HG02763 (cell line): ENCODE results near the gene CCKAR.
"Not testable (repeated sequence)": the region's sequence is repeated elsewhere in the genome, so short reads cannot be mapped to it uniquely, and the experiment has no call there.

ENCODE experiments used
- ATAC-seq: cut with Tn5 transposase; IDR thresholded peaks from one replicate; pipeline ENCODE4 v1.9.1; 2021; ENCODE audit warnings: mild to moderate bottlenecking, moderate library complexity; ENCODE audit not compliant: unreplicated experiment

CCKAR gene, protein sequence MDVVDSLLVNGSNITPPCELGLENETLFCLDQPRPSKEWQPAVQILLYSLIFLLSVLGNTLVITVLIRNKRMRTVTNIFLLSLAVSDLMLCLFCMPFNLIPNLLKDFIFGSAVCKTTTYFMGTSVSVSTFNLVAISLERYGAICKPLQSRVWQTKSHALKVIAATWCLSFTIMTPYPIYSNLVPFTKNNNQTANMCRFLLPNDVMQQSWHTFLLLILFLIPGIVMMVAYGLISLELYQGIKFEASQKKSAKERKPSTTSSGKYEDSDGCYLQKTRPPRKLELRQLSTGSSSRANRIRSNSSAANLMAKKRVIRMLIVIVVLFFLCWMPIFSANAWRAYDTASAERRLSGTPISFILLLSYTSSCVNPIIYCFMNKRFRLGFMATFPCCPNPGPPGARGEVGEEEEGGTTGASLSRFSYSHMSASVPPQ

DNA sequence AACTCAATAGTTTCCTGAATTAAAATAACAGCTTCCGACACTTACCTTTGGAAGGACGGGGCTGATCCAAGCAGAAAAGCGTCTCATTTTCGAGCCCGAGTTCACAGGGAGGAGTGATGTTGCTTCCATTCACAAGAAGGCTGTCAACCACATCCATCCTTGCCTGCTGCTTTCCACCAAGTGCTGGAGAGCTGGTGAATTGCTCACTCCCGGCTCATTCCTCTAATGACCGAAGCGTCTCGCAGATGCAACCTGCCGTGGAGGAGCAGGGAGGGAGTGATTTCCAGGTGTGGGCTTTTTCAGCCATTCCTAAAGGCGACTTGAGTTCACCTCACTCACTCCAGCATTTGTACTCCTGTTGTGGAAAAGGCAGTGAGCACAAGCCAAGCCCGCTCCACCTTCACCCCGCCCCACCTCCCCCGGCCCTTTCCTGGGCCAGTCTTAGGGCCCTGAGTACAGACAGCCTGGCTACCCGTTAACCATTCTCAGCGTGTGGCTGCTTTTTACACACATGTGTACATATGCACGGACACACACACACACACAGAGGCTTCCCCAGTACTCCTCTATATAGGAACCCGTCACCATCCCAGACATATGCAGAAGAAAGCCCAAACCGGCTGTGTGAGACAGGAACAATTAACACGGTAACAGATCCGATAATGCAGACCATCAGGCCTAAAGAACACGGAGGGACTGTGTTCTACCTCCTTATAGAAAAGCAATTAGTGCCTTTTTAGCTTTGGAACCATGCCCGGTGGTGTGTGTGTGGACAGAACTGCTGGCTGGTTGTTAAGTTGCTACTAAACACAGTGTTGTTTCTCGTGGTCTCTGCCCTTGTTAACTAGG is at the start of gene CCKAR:
CCKAR (minus strand) TSS at position 374 of the 849 bp plus-strand sequence; CDS start at position 157, 217 bp downstream.
- no peak for ATAC-seq

DNA sequence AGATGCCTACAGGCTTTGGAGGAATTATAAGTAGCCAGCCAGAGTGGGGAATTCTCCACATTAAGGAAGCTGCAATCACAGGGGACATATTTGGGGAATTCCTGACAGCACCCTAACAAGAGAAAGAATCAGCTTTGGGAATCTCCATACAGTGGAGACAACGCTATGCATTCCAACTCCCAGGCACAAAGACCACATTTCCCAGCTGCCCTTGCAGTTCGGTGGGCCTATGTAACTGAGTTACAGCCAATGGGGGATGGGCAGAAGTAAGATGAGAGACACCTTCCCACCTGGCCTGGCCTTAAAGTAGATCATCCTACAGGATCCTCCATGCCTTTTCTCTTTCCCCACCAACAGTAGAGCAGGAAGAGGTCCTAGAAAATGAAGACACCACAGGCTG is 43.4 kb upstream of the CCKAR start:
- no peak for ATAC-seq

DNA sequence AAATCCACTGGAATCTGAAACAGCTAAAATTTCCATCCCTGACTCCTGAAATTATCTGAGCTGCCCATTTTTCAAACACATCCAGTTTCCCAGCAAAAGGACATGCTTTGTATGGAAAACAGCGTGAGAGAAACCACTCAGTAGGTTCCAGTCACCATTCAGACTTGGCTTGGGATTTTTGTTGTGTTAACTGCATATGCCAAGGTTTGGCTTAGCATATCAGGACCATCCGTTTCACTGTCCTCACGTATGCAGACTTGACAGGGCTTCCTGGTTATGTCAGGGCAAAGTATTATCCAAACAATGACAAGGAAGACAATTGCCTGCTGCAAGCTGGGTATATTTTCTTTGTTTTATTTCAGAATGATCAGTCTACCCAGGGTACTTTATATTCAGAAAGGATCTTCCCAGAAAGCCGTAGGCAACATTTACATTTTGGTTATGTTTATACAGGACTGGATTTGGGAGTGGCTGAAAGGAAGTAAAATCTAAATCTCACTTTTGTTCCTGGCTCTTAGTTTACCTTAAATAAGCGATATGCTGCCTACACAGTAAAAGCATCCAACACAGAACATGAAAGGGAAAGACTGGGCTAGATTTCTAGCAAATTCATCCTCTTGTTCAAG is 41.3 kb upstream of the CCKAR start:
- no peak for ATAC-seq

DNA sequence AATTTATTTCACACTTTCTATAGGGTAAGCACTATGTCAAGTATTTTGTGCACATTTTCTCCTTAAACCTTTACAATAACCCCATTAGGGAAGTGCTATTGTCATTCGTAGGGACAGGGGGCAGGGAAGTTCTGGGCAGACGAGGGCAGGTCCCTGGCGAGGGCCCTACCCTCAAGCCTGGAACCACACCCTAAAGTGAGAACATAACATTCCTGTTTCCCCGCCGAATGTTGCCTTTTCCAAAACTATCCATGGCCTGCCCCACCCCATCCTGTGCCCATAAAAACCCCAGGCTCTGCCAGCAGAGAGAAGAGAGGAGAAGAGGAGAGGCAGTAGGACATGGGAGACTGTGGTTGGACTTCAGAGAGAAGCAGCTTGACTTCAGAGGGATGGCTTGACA is 39.8 kb upstream of the CCKAR start:
- ATAC-seq = no peak

DNA sequence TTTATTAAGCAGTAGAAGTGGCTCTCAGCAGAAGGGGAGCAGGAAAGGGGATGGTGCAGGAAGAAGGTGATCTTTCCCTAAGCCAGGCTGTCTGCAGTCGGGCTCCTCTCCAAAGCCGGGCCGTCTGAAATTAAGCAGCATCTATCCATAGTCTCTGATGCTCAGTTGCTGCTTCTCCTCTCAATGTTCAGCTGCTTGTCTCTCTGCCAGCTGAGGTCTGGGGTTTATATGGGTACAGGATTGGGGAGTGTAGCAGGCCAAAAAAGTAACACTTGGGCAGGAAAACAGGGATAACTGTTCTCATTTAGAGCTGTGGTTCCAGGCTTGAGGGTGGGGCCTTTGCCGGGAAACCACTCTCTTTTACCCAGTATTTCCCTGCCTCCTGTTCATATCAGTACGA is 39.2 kb upstream of the CCKAR start:
- no peak for ATAC-seq

DNA sequence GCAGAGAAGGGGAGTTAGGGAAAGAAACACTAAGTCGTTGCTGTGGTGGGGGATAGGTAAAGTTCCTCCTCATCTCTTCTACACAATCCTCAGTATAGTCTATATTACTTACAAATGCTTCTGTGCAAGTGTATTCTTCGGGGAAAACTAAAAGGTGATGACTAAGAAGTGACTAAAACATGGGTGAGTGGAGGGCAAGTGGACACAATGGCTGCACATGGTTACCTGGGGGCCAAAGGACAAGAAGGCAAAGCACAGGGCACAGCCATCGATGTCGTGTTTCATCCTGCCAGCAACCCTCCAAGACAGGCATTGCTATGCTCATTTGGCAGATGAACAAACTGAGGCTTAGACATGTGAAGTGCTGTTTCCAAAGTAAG is 35.5 kb upstream of the CCKAR start:
- ATAC-seq = no peak

DNA sequence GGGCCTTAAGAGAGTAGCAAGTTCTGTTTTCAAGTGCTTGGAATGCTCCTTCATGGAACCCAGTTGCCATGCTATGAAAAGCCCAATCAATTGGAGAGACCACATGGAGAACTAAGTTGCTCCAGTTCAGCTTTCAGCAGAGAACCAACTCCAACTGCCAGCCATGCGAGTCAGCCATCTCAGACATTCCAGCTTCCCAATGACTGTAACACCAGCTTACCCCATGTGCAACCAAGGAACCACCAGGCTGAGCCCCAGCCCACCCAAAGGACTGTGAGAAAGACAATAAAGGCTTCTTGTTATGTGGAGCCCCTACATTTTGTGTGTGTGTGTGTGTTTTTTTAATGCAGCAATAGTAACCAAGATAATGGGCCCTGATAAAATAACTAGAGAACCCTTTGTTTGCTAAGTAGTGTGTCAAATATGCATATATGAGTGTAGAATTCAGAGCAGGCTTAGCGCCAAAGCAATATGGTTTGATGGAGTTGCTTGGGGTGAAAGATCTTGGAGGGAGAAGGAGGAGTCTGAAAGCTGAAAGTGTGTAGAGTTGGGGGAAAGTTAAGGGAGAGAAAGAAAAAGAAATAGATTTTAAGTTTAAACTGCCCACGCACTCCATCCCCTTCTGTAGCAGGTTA is 35.0 kb upstream of the CCKAR start:
- no peak for ATAC-seq

DNA sequence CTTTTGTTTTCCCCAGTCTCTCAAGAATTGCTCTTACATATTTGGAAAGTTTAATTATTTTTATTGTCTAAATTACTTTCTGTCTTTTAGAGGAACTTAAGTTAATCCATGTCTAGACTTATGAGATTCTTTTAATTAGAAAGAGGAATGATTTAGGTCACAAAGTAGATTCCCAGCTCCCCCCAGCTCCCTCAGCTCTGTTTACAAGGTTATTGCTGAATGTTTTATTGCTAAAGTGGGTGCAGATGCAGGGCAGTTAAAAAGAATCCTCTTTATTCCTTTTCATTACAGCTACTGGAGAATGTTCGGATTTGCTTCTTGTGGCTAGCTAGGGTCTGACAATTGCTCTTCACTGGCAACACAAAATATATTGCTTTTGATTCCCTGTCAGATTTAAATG is 33.7 kb upstream of the CCKAR start:
- ATAC-seq = no peak

DNA sequence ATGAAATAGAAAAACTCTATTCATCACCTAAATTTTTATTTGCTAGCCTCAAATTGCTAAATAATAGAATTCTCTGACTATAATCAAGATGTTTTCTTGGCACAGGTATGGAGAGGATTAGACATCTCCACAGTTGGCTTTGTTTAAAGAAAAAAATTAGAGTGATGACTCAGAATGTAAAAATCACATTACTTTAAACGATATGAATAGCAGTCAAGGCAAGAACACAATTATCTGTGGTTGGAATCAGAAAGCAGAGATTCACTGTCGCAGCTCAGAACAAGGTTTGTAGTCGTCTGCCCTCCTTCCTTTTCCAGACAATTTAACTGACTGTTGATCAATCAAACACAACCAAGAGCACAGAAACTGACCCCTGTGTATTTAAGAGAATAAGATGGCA is 32.2 kb upstream of the CCKAR start:
- ATAC-seq = no peak

DNA sequence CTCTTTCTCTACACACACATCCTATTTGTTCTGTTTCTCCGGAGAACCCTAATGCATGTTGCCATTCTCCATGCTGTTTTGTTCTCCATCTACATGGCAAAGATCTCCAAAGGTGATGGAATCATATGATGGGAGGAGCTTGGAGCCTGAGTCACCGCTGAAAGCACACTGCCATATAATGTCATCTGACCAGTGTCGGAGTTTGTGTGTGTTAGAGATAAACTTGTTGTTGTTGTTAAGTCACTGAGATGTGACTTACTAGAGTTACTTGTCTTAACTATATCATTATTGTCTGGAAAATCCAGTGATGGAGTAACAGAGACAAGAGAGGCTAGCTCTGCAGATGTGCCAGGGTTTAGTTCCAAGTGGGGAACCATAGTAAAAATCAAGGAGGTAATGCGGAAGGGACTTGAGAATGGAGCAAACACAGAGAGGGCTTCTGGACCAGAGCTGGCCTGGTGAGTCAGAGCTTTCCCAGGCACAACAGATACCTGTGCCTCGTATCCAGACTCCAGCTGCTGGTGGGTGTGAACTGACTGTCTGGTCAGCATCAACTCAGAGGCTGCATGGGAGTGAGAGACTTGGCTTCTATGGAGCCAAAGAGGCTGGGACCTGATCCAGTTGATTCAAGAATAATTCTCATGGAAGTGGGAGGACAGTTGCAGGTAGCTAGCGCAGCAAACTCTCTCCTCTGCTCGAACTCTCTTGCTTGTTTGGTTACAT is 30.6 kb upstream of the CCKAR start:
- no peak for ATAC-seq

DNA sequence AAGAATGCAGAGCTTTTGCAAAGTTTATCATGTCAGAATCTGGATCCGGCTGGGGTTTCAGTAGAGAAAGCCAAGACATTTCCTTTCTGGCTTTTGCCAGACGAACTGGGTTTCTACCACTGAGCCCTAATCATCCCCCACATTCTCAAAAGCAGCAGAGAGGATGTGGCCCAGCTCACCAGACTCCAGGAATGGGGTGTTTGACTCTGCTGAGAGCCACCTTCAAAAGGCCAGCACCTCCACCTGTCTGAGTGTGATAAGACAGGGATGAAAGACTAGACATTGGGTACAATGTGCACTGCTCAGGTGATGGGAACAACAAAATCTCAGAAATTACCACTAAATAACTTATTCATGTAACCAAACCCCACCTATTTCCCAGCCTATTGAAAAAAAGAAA is 25.7 kb upstream of the CCKAR start:
- no peak for ATAC-seq

DNA sequence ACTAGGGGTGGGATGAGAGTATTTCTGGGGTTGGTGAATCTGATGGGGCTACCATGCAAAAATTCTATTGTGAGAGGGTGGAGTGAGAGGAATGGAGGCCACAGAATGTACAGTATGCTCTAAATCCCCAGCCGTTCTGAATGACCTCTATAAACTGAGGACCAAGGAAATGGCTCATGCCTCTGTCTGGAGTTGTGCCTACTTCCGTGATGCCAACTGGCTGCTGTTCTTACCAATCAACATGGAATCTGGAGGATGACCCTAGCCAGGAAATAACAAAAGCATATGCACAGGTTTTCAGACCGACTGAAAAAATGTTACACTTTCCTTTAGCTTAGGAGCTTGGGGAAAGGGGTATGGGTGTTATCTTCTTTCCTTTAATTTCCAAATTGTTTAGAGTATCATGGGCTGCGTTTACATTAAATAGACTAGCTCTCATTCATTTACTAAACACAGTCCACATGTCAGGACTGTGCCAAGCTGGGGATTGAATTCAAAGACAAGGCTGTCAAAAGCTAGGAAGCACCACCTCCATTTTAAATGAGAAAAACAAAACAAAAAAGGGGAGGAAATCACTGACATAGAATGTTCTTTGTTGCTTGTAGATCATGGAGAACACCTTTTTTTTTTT is 20.2 kb upstream of the CCKAR start:
- ATAC-seq = no peak

DNA sequence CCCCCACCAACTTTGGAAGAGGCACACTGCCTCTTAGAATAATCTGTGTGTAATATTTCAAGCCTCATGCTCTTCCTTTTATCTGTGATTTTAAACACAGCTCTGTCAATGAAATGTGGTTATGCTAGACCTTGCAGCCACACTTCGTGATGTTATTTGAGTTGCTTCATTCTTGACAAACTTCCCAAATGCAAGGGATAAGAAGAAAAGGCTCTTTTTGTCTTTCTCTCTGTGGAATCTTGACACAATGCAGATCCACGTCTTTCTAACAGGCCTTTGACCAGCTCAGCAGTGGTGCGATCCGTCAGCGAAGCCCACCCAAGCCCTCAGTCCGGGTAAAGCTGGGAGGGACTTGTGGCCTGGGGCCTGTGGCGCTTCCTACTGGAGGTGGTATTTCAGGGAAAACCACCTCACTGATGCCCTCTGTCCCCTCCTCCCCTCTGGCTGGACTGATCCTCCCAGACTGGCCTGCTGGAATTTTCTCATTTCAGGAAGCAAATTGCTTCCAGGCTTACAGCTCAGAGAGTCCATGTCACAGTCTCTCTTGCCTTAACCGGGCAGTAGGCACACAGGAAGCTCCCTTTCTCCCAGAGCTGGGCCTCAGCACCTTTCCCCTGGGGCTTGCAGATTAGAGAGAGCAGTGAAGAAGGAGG is 19.5 kb upstream of the CCKAR start:
- no peak for ATAC-seq

DNA sequence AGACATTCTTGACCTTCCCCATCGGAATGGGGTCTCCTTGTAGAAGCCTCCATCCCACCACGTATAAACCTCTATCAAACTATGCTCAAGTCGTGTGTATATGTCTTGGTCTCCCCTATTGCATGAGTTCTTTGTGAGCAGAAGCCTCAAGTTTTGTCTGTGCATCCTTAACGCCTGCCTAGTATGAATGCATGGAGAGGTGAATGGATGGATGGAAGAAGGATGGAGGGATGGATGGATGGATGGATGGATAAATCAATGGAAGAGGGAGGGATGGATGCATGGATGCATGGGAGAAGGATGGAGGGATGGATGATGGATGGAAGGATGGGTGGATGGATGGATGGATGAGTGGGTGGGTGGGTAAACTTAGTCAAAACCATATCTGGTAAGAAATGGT is 17.0 kb upstream of the CCKAR start:
- no peak for ATAC-seq

DNA sequence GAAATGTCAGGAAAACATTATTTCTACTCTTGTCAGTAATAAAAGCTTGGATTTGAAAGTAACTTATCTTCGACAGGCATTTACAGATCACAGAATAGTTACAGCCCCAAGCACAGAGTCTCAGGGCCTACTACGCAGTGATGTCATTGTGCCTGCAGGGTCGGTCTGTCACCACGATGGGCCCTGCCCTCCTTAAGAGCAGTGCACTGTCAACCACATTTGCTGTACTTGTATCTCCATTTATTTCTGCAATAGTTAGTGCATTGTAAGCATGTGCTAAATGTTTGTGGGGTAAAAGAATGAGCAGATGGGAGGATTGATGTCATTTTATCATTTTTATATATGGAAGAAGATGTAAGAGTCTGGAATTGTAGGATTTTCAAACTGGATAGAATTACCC is 13.6 kb upstream of the CCKAR start:
- ATAC-seq = no peak

DNA sequence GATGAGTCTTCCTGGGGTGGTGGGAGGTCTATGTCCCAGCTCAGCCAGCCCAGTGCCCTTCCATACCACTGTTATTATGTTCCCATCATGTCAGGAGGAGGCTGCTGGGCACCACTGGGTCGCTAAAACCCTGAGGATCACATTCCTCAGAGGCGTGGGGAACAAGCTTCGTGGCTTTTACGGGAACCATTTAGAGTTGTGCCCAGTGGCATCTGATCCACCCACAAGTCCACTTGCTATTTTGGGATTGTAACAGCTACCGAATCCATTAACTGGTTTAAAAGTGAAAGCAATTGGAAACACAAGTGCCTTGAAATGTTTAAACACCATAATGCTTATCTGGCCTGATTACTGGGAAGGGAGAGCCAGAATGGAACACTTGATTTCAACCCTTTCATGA is 13.1 kb upstream of the CCKAR start:
- no peak for ATAC-seq

DNA sequence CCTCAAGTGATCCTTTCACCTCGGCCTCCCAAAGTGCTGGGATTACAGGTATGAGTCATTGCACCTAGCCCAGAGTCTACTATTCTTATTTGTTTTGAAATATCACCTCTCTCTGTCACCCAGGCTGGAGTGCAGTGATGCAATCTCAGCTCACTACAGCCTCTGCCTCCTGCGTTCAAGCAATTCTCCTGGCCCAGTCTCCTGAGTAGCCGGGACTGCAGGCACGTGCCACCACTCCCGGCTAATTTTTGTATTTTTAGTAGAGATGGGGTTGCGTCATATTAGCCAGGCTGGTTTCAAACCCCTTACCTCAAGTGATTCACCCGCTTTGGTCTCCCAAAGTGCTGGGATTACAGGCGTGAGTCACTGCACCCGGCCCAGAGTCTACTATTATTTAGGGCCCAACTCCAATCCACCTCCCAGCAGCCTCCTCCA is 10.3 kb upstream of the CCKAR start:
- not testable (repeated sequence) for ATAC-seq

DNA sequence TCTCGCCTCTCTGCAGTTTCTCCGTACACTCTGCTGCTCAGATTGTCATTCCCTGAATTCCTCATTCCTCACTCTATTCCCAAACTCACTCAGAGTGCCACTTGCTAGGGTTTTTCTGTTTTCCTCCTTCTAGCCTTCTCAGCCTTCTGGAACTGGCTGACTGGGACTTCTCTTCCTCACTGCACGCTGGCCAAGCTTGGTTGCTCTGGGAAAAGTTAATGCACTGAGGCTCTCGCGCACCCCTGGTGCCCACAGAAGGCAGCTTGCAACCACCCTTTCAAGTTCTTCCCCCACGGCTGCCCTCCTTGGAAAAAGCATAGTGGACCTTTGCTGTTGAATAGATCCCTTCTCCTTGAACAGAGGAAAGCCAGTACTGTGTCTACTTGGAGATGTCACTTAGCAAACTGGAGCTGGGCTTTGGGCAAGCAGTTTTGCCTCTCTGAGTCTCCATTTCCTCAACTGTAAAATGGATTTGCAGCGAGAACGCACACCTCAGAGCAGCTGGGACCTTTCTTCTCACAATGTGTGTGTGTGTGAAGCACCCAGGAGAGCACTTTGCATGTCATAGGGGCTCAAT is 6.0 kb upstream of the CCKAR start:
- no peak for ATAC-seq

DNA sequence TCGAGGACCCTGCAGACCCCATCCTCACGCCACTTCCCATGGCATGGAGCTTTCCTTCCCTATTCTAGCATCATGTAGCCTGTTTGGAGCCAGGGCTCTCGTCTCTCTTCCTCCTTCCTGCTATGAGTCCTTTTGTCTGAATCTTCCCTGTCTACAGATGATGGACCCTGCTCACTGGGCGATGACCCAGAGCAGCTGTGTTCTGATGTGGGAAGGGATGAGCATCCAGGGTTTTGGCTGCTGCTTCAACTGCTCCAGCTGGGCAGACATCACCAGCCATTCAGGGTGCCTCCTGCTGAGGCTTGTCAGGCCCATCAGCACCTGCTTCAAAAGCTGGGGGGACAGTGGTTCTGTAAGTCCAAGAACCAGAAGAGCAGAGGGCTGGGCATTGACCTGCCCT is 3.2 kb upstream of the CCKAR start:
- ATAC-seq = no peak
